GM10248 (cell line): ENCODE results near the gene TRUB2.
"Not testable (repeated sequence)": the region's sequence is repeated elsewhere in the genome, so short reads cannot be mapped to it uniquely, and the experiment has no call there.

ENCODE experiments used
- CTCF ChIA-PET: fragments of 300-600 bp; sonication (Branson Sonifier 250); formaldehyde crosslinking; extraction: SDS; loops from one replicate; lab custom pipeline; 2021; ENCODE audit warnings: antibody characterized with exemption; lab: Yijun Ruan, JAX
- POLR2A ChIA-PET: fragments of 350-650 bp; sonication (Branson Sonifier 250); formaldehyde crosslinking; extraction: SDS; loops from one replicate; lab custom pipeline; 2020; ENCODE audit warnings: antibody characterized with exemption; lab: Yijun Ruan, JAX
- DNase-seq: peaks from one replicate; pipeline ENCODE4 v3.0.0; 2012; ENCODE audit errors: extremely low spot score
- CTCF ChIP-seq: IDR thresholded peaks from 2 replicates; pipeline ENCODE4 v1.5.1; 2012; ENCODE audit warnings: mild to moderate bottlenecking, low read depth; ENCODE audit errors: extremely low read depth, missing control alignments, control extremely low read depth

Gene TRUB2

GRCh38 chr9:128286440-128286839, 35.8 kb downstream of the TRUB2 start:
- ChIA-PET CTCF (interaction anchor here (0.7 to 1.7 kb wide), 3 partner anchors 8 to 14 kb away, joined by 3 to 8 read pairs (median 4); no protein-coding TSS in a partner anchor), POLR2A (no interaction called here)
- TF ChIP-seq CTCF, result no peak
- DNase-seq, result no peak

- POLR2A ChIA-PET, result no interaction called here
- CTCF ChIA-PET, result interaction anchor here (1.7 kb wide), 1 partner anchor 10 kb away, joined by 8 read pairs; no protein-coding TSS in a partner anchor
These were observed 37.0 kb downstream of the TRUB2 start for GRCh38 chr9:128285033-128285784.

GRCh38 chr9:128282500-128282899, 39.7 kb downstream of the TRUB2 start:
- POLR2A ChIA-PET, result no interaction called here
- no peak for TF ChIP-seq CTCF
- no peak for DNase-seq
- CTCF ChIA-PET, result interaction anchor here (1.8 kb wide), 2 partner anchors 9 to 13 kb away, joined by 5 to 6 read pairs; no protein-coding TSS in a partner anchor

More at GRCh38 chr9:128285033-128285784, 37.0 kb downstream of the TRUB2 start:
- TF ChIP-seq CTCF, result no peak
- no peak for DNase-seq

GRCh38 chr9:128280084-128280622, 42.1 kb downstream of the TRUB2 start:
- TF ChIP-seq CTCF, result no peak
- DNase-seq, result no peak
- POLR2A ChIA-PET, result no interaction called here
- CTCF ChIA-PET, result interaction anchor here (1.0 kb wide), 1 partner anchor 133 kb away, joined by 3 read pairs; no protein-coding TSS in a partner anchor

- POLR2A ChIA-PET, DNase-seq: not testable (repeated sequence)
- CTCF ChIA-PET, result interaction anchor here (1.0 to 1.5 kb wide), 2 partner anchors 7 to 134 kb away, joined by 3 to 4 read pairs; no protein-coding TSS in a partner anchor
These were observed 42.9 kb downstream of the TRUB2 start for GRCh38 chr9:128279088-128280073.

GRCh38 chr9:128276574-128277270, 45.5 kb downstream of the TRUB2 start:
- TF ChIP-seq CTCF, result no peak
- DNase-seq, result no peak
- ChIA-PET POLR2A (interaction anchor here (0.5 to 1.1 kb wide), 5 partner anchors 22 to 276 kb away, joined by 3 to 6 read pairs (median 3); no protein-coding TSS in a partner anchor), CTCF (interaction anchor here (1.2 to 3.2 kb wide), 3 partner anchors 14 to 162 kb away, joined by 3 to 12 read pairs (median 4); no protein-coding TSS in a partner anchor)
